ENCODE results near the gene HRCT1.
"Not testable (repeated sequence)": the region's sequence is repeated elsewhere in the genome, so short reads cannot be mapped to it uniquely, and the experiment has no call there.

Gene HRCT1

GRCh38 chr9:35905051-35905781, 786 bp upstream of the HRCT1 start:
- DNase-seq, result no peak
- CTCF ChIA-PET, result interaction anchor here (0.7 to 4.5 kb wide), 5 partner anchors 17 to 119 kb away, joined by 3 to 132 read pairs (median 5); no protein-coding TSS in a partner anchor
- Mint-ChIP-seq H3K27ac (no peak overlapping the region), H3K27me3 (peaks cover 22% of the 10 kb centered on the region), H3K36me3 (no peaks in the 10 kb centered on the region), H3K4me1 (peaks cover 36% of the 10 kb centered on the region), H3K9me3 (no peaks in the 10 kb centered on the region), H3K4me3 (no peak overlapping the region)

GRCh38 chr9:35906923-35907699, 1.1 kb downstream of the HRCT1 start:
- peaks cover 18% of the 10 kb centered on the region for H3K27me3 Mint-ChIP-seq
- no peak for DNase-seq
- peaks cover 2% of the 10 kb centered on the region for H3K36me3 Mint-ChIP-seq
- peaks cover 53% of the 10 kb centered on the region for H3K4me1 Mint-ChIP-seq
- CTCF ChIA-PET, result interaction anchor here (1.0 to 2.3 kb wide), 2 partner anchors 38 to 116 kb away, joined by 3 to 12 read pairs; no protein-coding TSS in a partner anchor
- no peak overlapping the region for H3K27ac Mint-ChIP-seq
- H3K4me3 Mint-ChIP-seq, result no peak overlapping the region
- no peaks in the 10 kb centered on the region for H3K9me3 Mint-ChIP-seq

- no peak for DNase-seq
- peaks cover 2% of the 10 kb centered on the region for H3K36me3 Mint-ChIP-seq
- H3K27me3 Mint-ChIP-seq, result peaks cover 18% of the 10 kb centered on the region
- H3K27ac Mint-ChIP-seq, result peak overlapping the region; percentile 55
- H3K4me1 Mint-ChIP-seq, result peaks cover 57% of the 10 kb centered on the region
- CTCF ChIA-PET, result interaction anchor here (2.3 kb wide), 1 partner anchor 37 kb away, joined by 12 read pairs; no protein-coding TSS in a partner anchor
- no peak overlapping the region for H3K4me3 Mint-ChIP-seq
- no peaks in the 10 kb centered on the region for H3K9me3 Mint-ChIP-seq
These were observed 1.9 kb downstream of the HRCT1 start for GRCh38 chr9:35907711-35908503.

- no peak for DNase-seq
- no peaks in the 10 kb centered on the region for H3K9me3 Mint-ChIP-seq
- peak overlapping the region; percentile 64 for H3K27ac Mint-ChIP-seq
- H3K27me3 Mint-ChIP-seq, result peaks cover 18% of the 10 kb centered on the region
- peaks cover 2% of the 10 kb centered on the region for H3K36me3 Mint-ChIP-seq
- CTCF ChIA-PET, result interaction anchor here (2.3 kb wide), 1 partner anchor 37 kb away, joined by 12 read pairs; no protein-coding TSS in a partner anchor
- H3K4me3 Mint-ChIP-seq, result no peak overlapping the region
- H3K4me1 Mint-ChIP-seq, result peaks cover 53% of the 10 kb centered on the region
These were observed 2.6 kb downstream of the HRCT1 start for GRCh38 chr9:35908504-35909125.

- H3K4me1 Mint-ChIP-seq, result peaks cover 53% of the 10 kb centered on the region
- H3K36me3 Mint-ChIP-seq, result peaks cover 2% of the 10 kb centered on the region
- peaks cover 18% of the 10 kb centered on the region for H3K27me3 Mint-ChIP-seq
- DNase-seq, result no peak
- H3K9me3 Mint-ChIP-seq, result no peaks in the 10 kb centered on the region
- no peak within 1 kb of the TSS for H3K4me3 Mint-ChIP-seq
- CTCF ChIA-PET, result interaction anchor here (4.7 kb wide), 1 partner anchor 36 kb away, joined by 35 read pairs; no protein-coding TSS in a partner anchor
- peak within 1 kb of the TSS; percentile 96 for H3K27ac Mint-ChIP-seq
These were observed 3.3 kb downstream of the HRCT1 start, which contains the start of gene SPAAR for GRCh38 chr9:35909274-35909673. Gene SPAAR (plus strand): TSS chr9:35909490. CDS start chr9:35910464, 974 bp downstream.

GRCh38 chr9:35909687-35910612, 3.9 kb downstream of the HRCT1 start:
- Mint-ChIP-seq H3K27me3 (peaks cover 13% of the 10 kb centered on the region), H3K36me3 (peaks cover 2% of the 10 kb centered on the region), H3K9me3 (no peaks in the 10 kb centered on the region), H3K4me3 (no peak overlapping the region), H3K27ac (peak overlapping the region; percentile 96), H3K4me1 (peaks cover 53% of the 10 kb centered on the region)
- no peak for DNase-seq
- CTCF ChIA-PET, result interaction anchor here (1.0 to 4.7 kb wide), 7 partner anchors 10 to 99 kb away, joined by 3 to 35 read pairs (median 6); no protein-coding TSS in a partner anchor

GRCh38 chr9:35910613-35911359, 4.8 kb downstream of the HRCT1 start:
- peak overlapping the region; percentile 96 for H3K27ac Mint-ChIP-seq
- peaks cover 2% of the 10 kb centered on the region for H3K36me3 Mint-ChIP-seq
- CTCF ChIA-PET, result interaction anchor here (0.7 to 4.7 kb wide), 11 partner anchors 9 to 99 kb away, joined by 3 to 35 read pairs (median 4); no protein-coding TSS in a partner anchor
- H3K27me3 Mint-ChIP-seq, result peaks cover 4% of the 10 kb centered on the region
- DNase-seq, result peak; percentile 72
- peaks cover 53% of the 10 kb centered on the region for H3K4me1 Mint-ChIP-seq
- H3K9me3 Mint-ChIP-seq, result no peaks in the 10 kb centered on the region
- peak overlapping the region; percentile 44 for H3K4me3 Mint-ChIP-seq

- peaks cover 2% of the 10 kb centered on the region for H3K36me3 Mint-ChIP-seq
- no peak overlapping the region for H3K27ac Mint-ChIP-seq
- no peaks in the 10 kb centered on the region for H3K27me3 Mint-ChIP-seq
- H3K4me3 Mint-ChIP-seq, result no peak overlapping the region
- CTCF ChIA-PET, result interaction anchor here (0.7 to 4.7 kb wide), 11 partner anchors 8 to 89 kb away, joined by 3 to 35 read pairs (median 4); no protein-coding TSS in a partner anchor
- H3K4me1 Mint-ChIP-seq, result peaks cover 52% of the 10 kb centered on the region
- DNase-seq, result no peak
- H3K9me3 Mint-ChIP-seq, result no peaks in the 10 kb centered on the region
These were observed 5.7 kb downstream of the HRCT1 start for GRCh38 chr9:35911690-35912089.

GRCh38 chr9:35912791-35913400, 6.9 kb downstream of the HRCT1 start:
- no peak for DNase-seq
- no peak overlapping the region for H3K27ac Mint-ChIP-seq
- no peak overlapping the region for H3K4me3 Mint-ChIP-seq
- H3K4me1 Mint-ChIP-seq, result peaks cover 41% of the 10 kb centered on the region
- H3K27me3 Mint-ChIP-seq, result no peaks in the 10 kb centered on the region
- peaks cover 2% of the 10 kb centered on the region for H3K36me3 Mint-ChIP-seq
- no peaks in the 10 kb centered on the region for H3K9me3 Mint-ChIP-seq
- CTCF ChIA-PET, result interaction anchor here (0.5 to 4.7 kb wide), 6 partner anchors 7 to 623 kb away, joined by 3 to 35 read pairs (median 6); no protein-coding TSS in a partner anchor

- peaks cover 35% of the 10 kb centered on the region for H3K4me1 Mint-ChIP-seq
- CTCF ChIA-PET, result interaction anchor here (0.5 to 4.7 kb wide), 4 partner anchors 10 to 623 kb away, joined by 3 to 35 read pairs (median 3); no protein-coding TSS in a partner anchor
- DNase-seq, result not testable (repeated sequence)
These were observed 7.4 kb downstream of the HRCT1 start for GRCh38 chr9:35913429-35913828.

GRCh38 chr9:35914301-35914807, 8.4 kb downstream of the HRCT1 start:
- no peaks in the 10 kb centered on the region for H3K9me3 Mint-ChIP-seq
- H3K27ac Mint-ChIP-seq, result no peak overlapping the region
- peaks cover 2% of the 10 kb centered on the region for H3K36me3 Mint-ChIP-seq
- no peaks in the 10 kb centered on the region for H3K27me3 Mint-ChIP-seq
- peak; percentile 48 for DNase-seq
- peaks cover 27% of the 10 kb centered on the region for H3K4me1 Mint-ChIP-seq
- CTCF ChIA-PET, result interaction anchor here (1.2 to 1.7 kb wide), 2 partner anchors 11 to 30 kb away, joined by 3 to 4 read pairs; no protein-coding TSS in a partner anchor
- no peak overlapping the region for H3K4me3 Mint-ChIP-seq

More at GRCh38 chr9:35913429-35913828, 7.4 kb downstream of the HRCT1 start:
- not testable (repeated sequence) for H3K9me3 Mint-ChIP-seq, H3K36me3 Mint-ChIP-seq, H3K27ac Mint-ChIP-seq, H3K4me3 Mint-ChIP-seq, H3K27me3 Mint-ChIP-seq
